Activated CD4-positive, alpha-beta T cell treated with anti-CD3 and anti-CD28 coated beads, Interleukin-2, amount 50 U/mL, for 24 hours (primary cell): Measurements from ENCODE around the gene PLLP.
"Not testable (repeated sequence)": the region's sequence is repeated elsewhere in the genome, so short reads cannot be mapped to it uniquely, and the experiment has no call there.

ENCODE experiments used
- DNase-seq, 2 donors: peaks; one replicate each; pipeline ENCODE4 v3.0.0-alpha.2; 2020; ENCODE audit warnings: low read depth in 1 of 2, low spot score in 1 of 2

PLLP gene

DNA sequence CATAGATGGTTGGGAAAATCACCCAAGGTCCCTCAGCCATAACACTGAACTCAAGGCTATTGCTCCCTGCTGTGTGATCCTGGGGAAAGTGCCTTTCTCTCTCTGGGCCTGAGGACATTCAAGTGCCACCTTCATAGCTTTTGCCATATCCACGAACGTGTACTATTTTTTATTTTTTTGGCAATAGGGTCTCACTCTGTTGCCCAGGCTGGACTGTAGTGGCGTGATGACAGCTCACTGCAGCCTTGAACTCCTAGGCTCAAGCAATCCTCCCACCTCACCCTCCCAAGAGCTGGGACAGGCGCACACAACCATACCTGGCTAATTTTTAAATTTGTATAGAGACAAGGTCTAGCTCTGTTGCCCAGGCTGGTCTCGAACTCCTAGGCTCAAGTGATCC, 10.6 kb downstream of the PLLP start:
- no peak for DNase-seq

DNA sequence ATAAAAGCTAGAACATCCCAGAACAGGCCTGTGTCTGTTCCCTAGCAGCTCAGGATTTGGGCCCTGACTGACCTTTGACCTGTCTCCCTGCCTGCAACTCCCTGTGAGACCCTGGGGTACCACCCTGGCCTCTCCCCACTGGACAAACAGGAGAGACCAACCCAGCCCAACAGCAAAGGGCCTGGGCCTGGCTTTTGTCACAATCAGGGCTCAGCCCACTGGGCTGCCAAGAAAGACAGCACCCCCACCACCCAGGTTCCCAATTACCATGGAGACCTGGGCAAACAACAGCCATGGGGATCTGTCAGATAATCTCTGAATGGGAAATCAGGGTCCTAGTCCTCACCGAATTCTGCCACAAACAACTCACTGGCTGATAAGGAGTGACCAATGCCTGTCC, 11.1 kb downstream of the PLLP start:
- DNase-seq, result no peak

DNA sequence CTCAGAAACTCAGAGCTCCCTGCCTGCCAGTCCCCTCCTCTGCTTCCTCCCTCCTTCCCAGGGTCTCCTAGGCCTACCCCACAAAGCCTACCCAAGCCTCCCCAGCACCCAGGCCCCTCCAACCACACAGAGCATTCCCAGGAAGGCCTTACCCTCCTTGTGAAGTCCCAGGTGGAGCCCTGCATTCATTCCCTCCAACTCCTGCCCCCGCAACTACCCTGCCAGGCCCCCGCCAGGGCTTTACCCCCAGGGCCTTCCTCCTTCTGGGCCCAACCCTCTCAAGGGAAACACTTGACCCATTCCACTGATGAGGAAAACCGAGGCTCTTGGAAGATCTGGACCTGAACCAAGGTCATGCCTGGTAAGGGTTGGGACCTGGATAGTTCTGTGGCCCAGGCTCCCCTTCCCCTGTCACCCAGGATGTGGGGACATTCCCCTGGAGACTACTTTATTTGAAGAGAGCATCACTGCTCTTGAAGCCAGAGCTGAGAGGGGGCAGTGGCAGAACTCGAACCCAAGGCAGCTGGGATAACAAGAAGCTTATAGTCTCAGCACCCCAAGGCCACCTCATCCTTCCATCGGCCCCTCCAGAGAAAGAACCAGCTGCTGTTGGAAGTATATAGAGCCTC, 12.5 kb downstream of the PLLP start:
- DNase-seq, result no peak

DNA sequence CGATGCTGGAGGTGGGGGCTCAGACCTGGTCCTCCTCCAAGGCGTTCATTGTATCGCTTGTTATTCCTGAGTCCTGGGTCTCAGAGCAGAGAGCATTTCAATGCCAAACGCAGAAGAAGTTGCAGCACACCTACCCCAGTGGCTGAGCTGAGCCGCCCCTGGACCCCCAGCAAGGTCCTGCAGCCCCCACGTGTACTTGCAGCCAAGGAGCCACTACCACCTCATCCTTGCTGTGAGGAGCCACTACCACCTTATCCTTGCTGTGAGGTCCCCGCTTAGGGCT, 13.5 kb downstream of the PLLP start:
- no peak for DNase-seq

DNA sequence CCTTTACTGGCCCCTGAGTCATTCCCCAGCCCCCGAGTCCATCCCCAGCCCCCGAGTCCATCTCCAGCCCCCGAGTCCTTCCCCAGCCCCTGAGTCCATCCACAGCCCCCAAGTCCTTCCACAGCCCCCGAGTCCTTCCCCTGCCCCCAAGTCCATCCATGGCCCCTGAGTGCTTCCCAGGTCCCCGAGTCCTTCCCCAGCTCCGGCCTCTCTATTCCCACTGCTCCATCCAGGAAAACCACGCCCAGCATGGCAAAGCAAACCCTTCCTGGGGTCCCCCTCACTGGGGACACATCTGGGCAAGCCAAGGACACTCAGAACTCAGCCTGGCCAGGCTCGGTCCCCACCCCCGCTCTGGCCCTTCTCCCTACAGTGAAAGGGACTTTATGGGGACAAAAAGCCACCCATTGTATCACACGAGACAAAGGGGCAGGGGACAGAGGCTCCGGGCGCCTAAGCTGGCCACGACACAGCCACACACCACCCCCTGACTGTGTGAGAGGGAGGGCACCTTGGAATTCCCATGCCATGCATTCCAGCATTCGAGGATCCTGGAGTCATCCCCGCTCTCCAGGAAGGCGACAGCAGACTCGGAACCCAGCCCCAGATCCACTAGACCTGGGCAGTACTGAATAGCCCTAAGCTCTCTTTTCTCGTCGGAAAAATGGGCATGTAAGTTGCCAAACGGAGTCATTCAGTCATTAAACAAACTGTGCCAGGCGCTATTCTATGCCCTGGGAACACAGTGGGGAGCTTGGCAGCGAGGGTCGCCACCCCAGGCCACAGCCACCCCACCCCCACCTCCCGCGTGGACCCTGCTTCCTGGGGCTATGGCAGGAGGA, 14.0 kb downstream of the PLLP start:
- no peak for DNase-seq

DNA sequence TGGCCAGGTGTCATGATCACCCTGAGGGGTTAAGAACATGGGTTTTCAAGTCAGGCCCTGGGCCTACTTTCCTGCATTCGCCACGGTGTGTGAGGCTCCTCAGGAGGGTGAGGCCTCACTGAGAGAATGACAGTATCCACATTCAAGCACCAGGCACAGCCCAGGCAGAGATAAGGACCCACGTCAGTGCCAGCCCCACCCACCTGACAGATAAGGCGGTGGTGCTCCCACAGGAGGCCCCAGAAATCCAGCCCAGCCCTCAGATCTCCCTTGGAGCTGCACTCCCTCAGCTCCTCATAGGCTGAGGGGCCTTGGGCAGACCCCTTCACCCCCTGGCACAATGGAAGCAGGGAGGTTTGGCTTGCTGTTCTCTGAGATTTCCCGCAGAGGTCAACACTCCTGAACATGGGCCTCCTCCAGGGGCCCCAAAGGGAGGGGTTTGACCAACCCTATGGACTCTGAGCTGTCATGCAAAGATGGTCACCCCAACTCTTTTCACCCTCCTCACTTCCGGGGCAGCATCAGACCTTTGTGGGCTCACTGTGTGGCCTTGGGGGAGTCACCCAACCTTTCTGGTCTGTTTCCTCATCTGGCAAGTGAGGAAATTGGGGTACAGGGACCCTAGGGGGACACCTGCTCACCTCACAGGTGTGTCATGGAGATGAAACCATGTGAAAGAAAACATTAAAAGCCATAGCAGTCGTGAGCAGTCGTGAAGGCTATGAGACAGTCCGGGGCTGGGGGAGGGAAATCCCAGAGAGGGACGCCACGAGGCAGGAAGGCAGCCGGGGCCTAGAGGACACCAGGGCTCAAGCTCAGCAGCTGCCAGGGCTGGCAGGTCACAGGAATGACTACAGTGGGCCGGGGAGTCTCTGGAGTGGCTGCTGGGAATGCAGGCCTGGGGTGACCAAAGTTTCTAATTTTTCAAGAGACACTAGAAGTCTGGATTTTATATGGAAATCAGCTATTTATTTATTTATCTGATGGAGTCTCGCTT, 15.4 kb downstream of the PLLP start:
- no peak for DNase-seq

DNA sequence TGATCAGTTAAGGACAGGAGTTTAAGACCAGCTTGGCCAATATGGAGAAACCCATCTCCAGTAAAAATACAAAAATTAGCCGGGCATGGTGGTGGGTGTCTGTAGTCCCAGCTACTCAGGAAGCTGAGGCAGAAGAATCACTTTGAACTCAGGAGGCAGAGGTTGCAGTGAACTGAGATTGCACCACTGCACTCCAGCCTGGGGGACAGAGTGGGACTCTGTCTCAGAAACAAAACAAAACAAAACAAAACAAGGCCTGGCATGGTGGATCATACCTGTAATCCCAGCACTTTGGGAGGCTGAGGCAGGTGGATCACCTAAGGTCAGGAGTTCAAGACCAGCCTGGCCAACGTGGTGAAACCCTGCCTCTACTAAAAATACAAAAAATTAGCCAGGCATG, 17.1 kb downstream of the PLLP start:
- DNase-seq, result not testable (repeated sequence)

DNA sequence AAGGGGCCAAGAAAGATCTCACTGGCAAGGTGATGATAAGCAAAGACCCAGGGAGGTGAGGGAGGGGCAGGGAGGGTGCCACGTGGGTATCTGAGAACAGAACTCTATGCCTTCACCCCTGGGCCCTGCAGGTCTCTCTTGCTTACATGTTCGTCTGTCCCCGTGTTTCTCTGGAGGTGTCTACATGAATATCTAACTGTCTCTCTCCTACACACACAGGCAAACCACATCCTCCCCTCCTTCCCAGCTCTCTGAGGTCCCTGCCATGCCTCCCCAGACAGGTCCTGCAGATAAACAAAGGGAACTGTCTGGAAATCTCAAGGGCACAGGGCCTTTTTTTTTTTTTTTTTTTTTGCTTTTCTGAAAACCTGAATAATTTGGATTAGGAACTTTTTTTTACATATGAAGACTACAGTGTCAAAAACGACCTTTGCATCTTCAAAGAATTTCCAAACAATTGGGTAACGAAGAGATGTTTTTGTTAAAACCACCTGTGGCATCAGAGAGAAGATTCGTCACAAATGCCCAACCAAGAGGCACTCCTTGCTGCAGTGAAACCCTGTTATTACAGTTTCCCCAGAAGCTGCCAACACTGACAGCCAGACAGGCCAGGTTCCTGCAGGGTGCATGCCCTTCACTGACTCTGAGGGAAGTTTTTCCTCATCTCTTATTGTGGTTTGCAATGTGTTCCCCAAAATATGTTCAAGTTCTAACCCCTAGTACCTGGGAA, 17.8 kb downstream of the PLLP start:
- no peak for DNase-seq

DNA sequence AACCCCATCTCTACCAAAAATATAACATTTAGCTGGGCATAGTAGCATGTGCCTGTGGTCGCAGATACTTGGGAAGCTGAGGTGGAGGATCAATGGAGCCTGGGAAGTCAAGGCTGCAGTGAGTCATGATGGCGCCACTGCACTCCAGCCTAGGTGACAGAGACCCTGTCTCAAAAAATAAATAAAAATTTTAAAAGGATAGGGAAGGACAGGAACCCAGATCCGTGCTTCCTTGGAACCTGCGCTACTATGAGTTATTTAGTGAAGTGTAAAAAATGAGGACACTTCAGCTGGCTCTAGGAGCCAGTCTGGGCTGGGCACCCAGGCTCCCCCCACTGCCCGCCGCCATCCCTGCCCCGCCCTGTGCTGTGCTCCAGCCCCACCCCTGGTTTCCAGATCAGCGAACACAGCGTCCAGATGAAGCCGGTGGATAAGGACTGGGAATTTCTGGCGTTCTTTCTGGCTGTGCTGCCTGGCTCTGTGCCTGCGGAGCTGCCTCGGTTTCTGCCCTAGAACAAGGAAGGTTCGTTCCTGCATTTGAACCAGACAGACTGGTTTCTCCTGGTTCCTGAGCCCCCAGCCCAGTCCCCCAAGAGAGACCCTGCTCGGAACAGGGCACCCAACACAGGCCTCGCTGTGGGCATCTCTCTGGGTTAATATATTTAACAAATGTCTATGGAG, 18.5 kb downstream of the PLLP start:
- no peak for DNase-seq

DNA sequence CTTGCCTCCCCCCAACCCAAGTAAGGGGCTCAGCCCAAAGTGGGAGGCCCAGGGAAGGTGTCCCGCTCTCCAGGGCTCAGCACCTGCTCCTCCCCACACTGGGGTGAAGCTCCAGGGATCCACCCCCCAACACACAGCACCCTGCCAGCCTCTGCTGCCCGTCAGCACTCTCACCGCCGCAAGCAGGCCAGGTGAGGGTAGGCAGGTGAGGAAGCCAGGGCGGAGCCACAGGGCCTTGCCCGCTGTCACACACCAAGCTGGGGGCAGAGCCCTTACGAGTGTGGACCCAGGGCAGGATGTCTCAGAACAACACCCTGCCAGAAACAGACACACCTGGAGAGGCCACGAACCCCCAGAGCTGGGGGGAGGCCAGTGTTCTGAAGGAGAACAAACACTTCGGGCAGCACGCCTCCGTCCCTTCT, 19.5 kb downstream of the PLLP start:
- no peak for DNase-seq

DNA sequence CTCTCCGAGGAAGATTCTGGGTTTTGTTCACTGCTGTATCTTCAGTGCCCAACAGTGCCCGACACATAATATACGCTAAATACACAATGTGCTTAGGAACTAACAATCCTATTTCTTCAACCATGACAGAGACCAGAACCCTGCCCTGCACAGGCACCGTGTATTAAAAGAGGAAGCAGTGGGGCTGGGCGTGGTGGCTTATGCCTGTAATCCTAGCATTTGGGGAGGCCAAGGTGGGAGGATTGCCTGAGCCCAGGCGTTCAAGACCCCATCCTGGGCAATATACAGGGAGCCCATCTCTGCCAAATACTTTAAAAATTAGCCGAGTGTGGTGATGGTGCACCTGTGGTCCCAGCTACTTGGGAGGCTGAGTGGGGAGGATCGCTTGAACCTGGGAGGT, 20.1 kb downstream of the PLLP start:
- no peak for DNase-seq

DNA sequence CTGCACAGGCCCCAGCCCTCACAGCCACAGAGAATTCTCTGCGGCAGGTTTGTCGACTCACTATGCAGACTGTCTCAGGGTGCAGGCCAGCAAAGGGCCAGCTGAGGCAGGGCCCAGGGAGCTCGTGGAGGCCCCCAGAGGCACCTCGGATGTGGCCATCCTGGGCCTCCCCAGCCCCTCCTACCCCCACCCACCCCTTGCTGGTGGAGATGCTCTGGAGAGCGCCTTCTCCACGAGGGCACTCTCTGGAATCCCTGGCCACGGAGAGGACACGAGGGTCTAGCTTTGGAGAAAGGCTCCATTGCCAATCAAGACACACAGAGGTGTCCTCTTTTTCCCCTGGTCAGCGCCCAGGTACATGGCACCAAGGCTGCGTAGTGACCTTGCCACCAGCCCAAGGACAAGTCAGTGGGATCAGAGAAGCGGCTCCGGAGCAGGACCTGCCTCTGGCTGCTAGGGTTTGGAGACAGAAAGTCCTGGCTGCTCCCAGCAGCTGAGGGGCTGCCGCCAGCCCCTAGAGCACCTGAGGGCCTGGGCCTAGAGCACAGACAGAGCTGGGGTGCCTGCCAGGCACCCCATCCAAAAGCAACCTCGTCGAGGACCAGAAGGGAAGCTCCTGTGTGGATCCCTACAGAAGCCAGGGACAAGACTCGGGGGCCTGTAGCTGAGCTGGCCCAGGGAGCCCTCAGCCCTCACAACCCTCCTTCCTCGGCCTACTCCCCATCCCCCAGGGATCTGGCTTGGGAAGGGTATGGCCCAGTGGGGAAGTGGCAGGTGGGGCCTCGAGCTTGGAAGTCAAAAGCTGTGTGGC, 20.7 kb downstream of the PLLP start:
- no peak for DNase-seq

DNA sequence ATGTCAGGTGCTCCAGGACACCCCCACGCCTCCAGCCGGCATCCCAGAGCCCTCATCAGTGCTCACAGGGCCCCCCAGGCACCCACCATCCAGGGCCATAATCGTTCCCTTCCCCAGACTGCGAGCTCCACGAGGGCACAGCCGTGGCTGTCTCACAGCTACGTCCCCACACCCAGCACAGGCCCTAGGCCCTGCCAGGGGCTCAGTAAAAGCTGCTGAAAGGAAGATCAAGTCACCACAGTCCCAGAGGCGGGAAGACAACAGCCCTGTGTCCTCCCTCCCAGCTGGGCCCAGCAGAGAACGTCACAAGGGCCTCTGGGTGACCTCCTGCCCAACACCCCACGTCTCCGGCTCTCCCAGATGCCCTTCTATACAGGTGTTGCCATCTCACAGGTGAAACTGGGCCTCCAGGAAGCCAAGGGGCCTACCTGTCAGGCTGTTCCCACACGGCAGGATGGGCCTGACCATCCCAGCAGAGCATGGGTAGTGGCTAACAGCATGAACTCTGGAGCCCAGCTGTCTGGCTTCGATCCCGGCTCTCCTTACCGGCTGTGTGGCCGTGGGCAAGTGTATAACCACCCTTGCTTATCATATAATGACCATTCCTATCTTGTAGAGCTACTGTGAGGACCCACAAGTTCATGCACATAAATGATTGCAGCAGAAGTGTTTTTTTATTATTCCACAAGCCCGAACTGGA, 21.5 kb downstream of the PLLP start:
- DNase-seq, result no peak

DNA sequence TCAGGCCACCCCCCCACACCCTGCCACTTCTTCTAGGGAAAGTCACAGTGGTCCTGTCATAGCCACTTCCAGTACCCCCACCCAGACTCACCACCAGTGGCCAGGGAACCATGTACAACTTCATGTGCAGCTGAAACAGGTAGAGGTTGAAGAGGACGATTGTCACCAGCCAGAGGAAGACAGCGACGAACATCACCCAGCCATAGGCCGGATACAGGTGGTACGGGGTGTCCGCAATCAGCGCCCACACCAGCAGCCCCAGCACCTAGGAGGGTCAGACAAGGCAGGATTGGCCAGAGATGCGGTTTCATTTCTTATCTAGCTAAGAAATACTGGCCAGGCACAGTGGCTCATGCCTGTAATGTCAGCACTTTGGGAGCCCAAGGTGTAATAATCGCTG, 22.7 kb downstream of the PLLP start:
- DNase-seq, result no peak

DNA sequence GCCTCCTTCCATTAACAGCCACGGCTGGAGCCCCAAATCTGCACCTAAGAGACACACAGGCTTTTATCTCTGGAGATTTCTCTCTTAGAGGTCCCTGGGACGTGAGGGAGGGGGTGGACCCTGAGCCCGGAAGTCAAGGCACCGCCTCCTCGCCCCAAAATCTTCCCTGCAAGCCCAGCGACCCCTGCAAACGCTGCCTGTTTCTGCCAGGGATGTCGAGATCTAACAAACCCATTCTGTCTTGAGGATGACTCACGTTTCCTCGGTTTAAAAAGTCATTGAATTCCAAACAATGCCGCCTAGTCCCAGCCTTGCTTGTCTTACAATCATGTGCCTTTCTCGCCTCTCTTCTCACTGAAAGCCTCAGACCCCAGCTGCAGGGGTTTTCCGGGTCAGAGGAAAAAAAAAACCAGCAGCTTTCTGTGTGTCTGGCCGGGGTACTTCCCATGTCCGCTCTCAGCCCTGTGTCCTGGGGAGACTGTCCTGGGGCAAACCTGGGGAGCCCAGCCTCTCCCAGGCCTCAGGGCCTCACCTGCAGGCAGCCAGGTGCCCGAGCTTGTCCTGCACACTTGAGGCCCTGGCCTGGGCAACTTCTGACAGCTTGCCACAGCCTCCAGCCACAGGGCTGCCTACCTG, 24.1 kb downstream of the PLLP start:
- DNase-seq, result no peak

DNA sequence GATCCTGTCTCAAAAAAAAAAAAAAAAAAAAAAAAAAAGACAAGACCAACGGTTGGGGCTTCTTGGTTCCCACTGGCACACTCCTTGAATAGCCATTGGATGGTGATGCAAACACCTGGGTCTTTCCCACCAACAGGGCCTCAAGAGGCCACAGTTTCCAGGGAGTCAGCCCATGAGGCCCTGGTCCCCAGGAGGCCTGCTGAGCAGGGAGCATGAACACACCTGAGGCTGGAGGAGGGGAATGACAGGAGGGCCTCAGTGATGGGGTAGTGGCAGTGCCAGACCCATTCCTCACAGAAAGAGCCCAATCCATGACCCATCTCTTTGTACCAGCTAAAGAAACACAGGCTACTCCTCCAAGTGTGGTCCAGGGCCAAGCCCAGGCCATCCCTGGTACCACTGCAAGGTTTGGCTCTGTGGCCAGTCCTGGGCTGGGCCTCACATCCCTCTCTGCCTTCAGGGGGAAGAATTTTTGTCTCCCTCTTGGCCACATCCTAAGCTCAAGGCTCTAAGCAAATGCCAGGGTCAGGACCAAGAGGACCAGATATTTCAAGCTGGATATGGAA, 25.5 kb downstream of the PLLP start:
- no peak for DNase-seq

DNA sequence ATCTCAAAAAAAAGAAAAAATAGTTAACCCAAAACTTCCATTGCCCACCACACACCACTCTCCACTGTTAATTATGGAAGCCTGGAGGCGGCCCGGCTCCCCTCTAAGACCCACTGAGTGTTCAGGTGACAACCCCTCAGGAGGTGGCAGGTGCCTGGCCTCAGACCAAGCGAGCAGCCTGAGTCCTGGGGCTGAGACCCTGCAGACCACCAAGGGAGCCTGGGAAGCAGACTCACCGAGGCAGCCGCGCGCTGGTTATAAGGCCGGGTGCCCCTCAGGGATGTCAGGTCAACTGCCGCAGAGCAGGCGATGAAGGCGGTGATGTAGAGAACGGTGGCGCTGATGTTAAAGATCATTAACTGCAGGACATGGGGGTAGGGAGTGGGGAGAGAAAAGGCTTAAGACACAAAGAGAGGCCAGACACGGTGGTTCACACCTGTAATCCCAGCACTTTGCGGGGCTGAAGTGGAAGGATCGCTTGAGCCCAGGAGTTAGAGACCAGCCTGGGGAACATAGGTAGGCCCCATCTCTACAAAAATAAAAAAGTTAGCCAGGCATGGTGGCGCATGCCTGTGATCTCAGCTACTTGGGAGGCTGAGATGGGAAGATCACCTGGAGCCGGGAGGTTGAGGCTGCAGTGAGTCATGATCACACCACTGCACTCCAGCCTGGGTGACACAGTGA, 26.1 kb downstream of the PLLP start:
- DNase-seq, result no peak
